ENCODE data around the gene SMAD9.

GRCh38 chr13:36831291-36831690 is 88.7 kb downstream of the SMAD9 start:
- TF ChIP-seq CTCF (conservative IDR thresholded peaks at IDR 0.05; ENCODE audit: low read depth, low read length): no peak
- no peak for TF ChIP-seq EZH2phosphoT487 (IDR thresholded peaks at IDR 0.05; ENCODE audit: borderline replicate concordance, low read length)
- TF ChIP-seq EZH2 (IDR thresholded peaks at IDR 0.05; ENCODE audit: low read length, unreplicated experiment): no peak
